ENCODE measurements around the gene TRPT1. TPM values are rescaled to one million over a fixed set of nuclear protein-coding genes. Genes with fewer than 3 reads are reported as not detected.

The TRPT1 gene
- total and polyA plus RNA-seq, 9 of the 15 experiments (the other 6 are each of a cell fraction or from before 2014, with no cell fraction given): 4.6 to 41.7 (median 23.1) TPM

GRCh38 chr11:64268025-64268892, 42.3 kb upstream of the TRPT1 start (continued):
- 0 out of 2 replicates have a peak, but pooled peaks have one; percentile 35 for TF ChIP-seq PTBP1 (IDR thresholded peaks at IDR 0.05; ENCODE audit: low read depth, low read length)
- TF ChIP-seq POLR2H (tag; IDR thresholded peaks at IDR 0.05; ENCODE audit: low read depth): peak; percentile 8; the same call in 1 of the 2 replicates
- no peak for TF ChIP-seq IRF2 (CRISPR knock-in tag; IDR thresholded peaks at IDR 0.05)
- peak; percentile 35; the same call in 1 of the 2 replicates for TF ChIP-seq CTBP1 (IDR thresholded peaks at IDR 0.05; ENCODE audit: borderline replicate concordance)
- TF ChIP-seq ZNF232 (CRISPR knock-in tag; IDR thresholded peaks at IDR 0.05): no peak
- TF ChIP-seq, protein P1, sequence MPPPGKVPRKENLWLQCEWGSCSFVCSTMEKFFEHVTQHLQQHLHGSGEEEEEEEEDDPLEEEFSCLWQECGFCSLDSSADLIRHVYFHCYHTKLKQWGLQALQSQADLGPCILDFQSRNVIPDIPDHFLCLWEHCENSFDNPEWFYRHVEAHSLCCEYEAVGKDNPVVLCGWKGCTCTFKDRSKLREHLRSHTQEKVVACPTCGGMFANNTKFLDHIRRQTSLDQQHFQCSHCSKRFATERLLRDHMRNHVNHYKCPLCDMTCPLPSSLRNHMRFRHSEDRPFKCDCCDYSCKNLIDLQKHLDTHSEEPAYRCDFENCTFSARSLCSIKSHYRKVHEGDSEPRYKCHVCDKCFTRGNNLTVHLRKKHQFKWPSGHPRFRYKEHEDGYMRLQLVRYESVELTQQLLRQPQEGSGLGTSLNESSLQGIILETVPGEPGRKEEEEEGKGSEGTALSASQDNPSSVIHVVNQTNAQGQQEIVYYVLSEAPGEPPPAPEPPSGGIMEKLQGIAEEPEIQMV (tag; conservative IDR thresholded peaks at IDR 0.05; ENCODE audit: low read depth): no peak
- TF ChIP-seq BCL6 (CRISPR knock-in tag; IDR thresholded peaks at IDR 0.05): no peak
- TF ChIP-seq RAD21 (CRISPR knock-in tag; conservative IDR thresholded peaks at IDR 0.05 in 1 of 2, IDR thresholded peaks at IDR 0.05 in 1 of 2): 0 out of 4 replicates have a peak, but pooled peaks of 1 of the 2 experiments have one; percentile 2
- no peak for TF ChIP-seq FOXK1 (CRISPR knock-in tag; IDR thresholded peaks at IDR 0.05; ENCODE audit: borderline replicate concordance)
- TF ChIP-seq ZNF699 (CRISPR knock-in tag; IDR thresholded peaks at IDR 0.05; ENCODE audit: insufficient replicate concordance): no peak
- TF ChIP-seq, protein P2, sequence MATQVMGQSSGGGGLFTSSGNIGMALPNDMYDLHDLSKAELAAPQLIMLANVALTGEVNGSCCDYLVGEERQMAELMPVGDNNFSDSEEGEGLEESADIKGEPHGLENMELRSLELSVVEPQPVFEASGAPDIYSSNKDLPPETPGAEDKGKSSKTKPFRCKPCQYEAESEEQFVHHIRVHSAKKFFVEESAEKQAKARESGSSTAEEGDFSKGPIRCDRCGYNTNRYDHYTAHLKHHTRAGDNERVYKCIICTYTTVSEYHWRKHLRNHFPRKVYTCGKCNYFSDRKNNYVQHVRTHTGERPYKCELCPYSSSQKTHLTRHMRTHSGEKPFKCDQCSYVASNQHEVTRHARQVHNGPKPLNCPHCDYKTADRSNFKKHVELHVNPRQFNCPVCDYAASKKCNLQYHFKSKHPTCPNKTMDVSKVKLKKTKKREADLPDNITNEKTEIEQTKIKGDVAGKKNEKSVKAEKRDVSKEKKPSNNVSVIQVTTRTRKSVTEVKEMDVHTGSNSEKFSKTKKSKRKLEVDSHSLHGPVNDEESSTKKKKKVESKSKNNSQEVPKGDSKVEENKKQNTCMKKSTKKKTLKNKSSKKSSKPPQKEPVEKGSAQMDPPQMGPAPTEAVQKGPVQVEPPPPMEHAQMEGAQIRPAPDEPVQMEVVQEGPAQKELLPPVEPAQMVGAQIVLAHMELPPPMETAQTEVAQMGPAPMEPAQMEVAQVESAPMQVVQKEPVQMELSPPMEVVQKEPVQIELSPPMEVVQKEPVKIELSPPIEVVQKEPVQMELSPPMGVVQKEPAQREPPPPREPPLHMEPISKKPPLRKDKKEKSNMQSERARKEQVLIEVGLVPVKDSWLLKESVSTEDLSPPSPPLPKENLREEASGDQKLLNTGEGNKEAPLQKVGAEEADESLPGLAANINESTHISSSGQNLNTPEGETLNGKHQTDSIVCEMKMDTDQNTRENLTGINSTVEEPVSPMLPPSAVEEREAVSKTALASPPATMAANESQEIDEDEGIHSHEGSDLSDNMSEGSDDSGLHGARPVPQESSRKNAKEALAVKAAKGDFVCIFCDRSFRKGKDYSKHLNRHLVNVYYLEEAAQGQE (IDR thresholded peaks at IDR 0.05; ENCODE audit: borderline replicate concordance): no peak
- TF ChIP-seq, protein P2 (CRISPR knock-in tag; IDR thresholded peaks at IDR 0.05; ENCODE audit: low read depth): no peak
- TF ChIP-seq GATA2 (CRISPR knock-in tag; IDR thresholded peaks at IDR 0.05): peak; percentile 50; the same call in 1 of the 2 replicates
- TF ChIP-seq ZNF140 (CRISPR knock-in tag; IDR thresholded peaks at IDR 0.05): no peak
- TF ChIP-seq TSC22D4 (tag; IDR thresholded peaks at IDR 0.05): no peak
- TF ChIP-seq MTF1 (CRISPR knock-in tag; IDR thresholded peaks at IDR 0.05; ENCODE audit: borderline replicate concordance): no peak
